Endodermal cell (in vitro differentiated cells): Measurements from ENCODE around the gene ZNF865. TPM values are rescaled to one million over a fixed set of nuclear protein-coding genes. Genes with fewer than 3 reads are reported as not detected.

Source experiments
- DNase-seq: peaks from one replicate; pipeline ENCODE4 v3.0.0-alpha.2; 2017
- H3K27ac ChIP-seq: 2 replicates; pipeline ENCODE4 v1.5.1; 2013; ENCODE audit warnings: mild to moderate bottlenecking, low read depth, low read length, moderate library complexity
- H3K27me3 ChIP-seq: 2 replicates; pipeline ENCODE4 v1.6.1; 2013; ENCODE audit warnings: mild to moderate bottlenecking, low read length, moderate library complexity; ENCODE audit not compliant: insufficient read depth, control insufficient read depth, poor library complexity, severe bottlenecking
- H3K36me3 ChIP-seq: 2 replicates; pipeline ENCODE4 v1.7.0; 2013; ENCODE audit warnings: mild to moderate bottlenecking, low read length, moderate library complexity; ENCODE audit not compliant: control insufficient read depth, insufficient read depth
- H3K4me1 ChIP-seq: one replicate; pipeline ENCODE4 v1.7.0; 2013; ENCODE audit warnings: low read length; ENCODE audit not compliant: control insufficient read depth, insufficient read depth
- H3K4me3 ChIP-seq: 2 replicates; pipeline ENCODE4 v1.5.1; 2013; ENCODE audit warnings: mild to moderate bottlenecking, low read length, moderate library complexity
- H3K9ac ChIP-seq: 2 replicates; pipeline ENCODE4 v1.6.1; 2013; ENCODE audit warnings: mild to moderate bottlenecking, low read length, moderate library complexity; ENCODE audit not compliant: poor library complexity, severe bottlenecking; ENCODE audit errors: extremely low read depth
- H3K9me3 ChIP-seq: 2 replicates; pipeline ENCODE4 v1.6.1; 2013; ENCODE audit warnings: mild to moderate bottlenecking, low read length, moderate library complexity; ENCODE audit not compliant: control insufficient read depth
- H3K27ac Mint-ChIP-seq: 2 replicates; pipeline ENCODE4 v1.8.0; 2020; ENCODE audit warnings: mixed read lengths
- H3K27me3 Mint-ChIP-seq: 2 replicates; pipeline ENCODE4 v1.8.0; 2021; ENCODE audit warnings: mild to moderate bottlenecking, mixed read lengths; ENCODE audit not compliant: insufficient read depth
- H3K36me3 Mint-ChIP-seq: 2 replicates; pipeline ENCODE4 v1.8.0; 2020; ENCODE audit warnings: low read depth, mixed read lengths
- H3K4me1 Mint-ChIP-seq: 2 replicates; pipeline ENCODE4 v1.8.0; 2020; ENCODE audit warnings: mixed read lengths
- H3K4me3 Mint-ChIP-seq: 2 replicates; pipeline ENCODE4 v1.8.0; 2020; ENCODE audit warnings: mild to moderate bottlenecking, moderate library complexity, mixed read lengths
- H3K9me3 Mint-ChIP-seq: 2 replicates; pipeline ENCODE4 v1.8.0; 2020; ENCODE audit warnings: mild to moderate bottlenecking, mixed read lengths
- CTCF ChIP-seq: fragments of 200-600 bp; sonication (generic); conservative IDR thresholded peaks from 2 replicates; pipeline ENCODE4 v1.5.0; 2021; ENCODE audit warnings: antibody characterized with exemption, mild to moderate bottlenecking
- WGBS, 2 experiments: methylation state at CpG; one replicate each; pipeline versions ENCODE4 v1.1.5 to v1.1.7; 2013; ENCODE audit warnings: missing lambda C conversion rate in 2 of 2, mixed read lengths in 1 of 2; ENCODE audit not compliant: insufficient coverage in 1 of 2, insufficient read length in 1 of 2; 5-methylcytosine and 5-hydroxymethylcytosine counted together
- total RNA-seq, 2 donors: library from RNA; stranded (reverse); fragmentation: NEBNext Ultra II Directional in 1 of 2; extraction: Animal tissue kit (Norgen Biotek cat#: 25700) in 1 of 2; gene quantifications; 2 replicates in 1 of 2; 3 replicates in 1 of 2; pipeline ENCODE4 v1.2.1, GENCODE V29; 2021

Gene ZNF865
- total RNA-seq, 2 donors from 2014 or later, result 14.5 to 14.9 TPM

- Mint-ChIP-seq H3K36me3 (peaks cover 23% of the 10 kb centered on the region), H3K27me3 (no peaks in the 10 kb centered on the region), H3K9me3 (peaks cover 4% of the 10 kb centered on the region), H3K4me3 (peak overlapping the region; percentile 86), H3K4me1 (peaks cover 6% of the 10 kb centered on the region), H3K27ac (no peak overlapping the region)
- 21 to 88% methylated on average over 1 to 10 of the region's 15 CpGs for WGBS, 2 experiments
- DNase-seq, result no peak
- Histone ChIP-seq H3K27ac (peak overlapping the region; percentile 99), H3K9me3 (no peaks in the 10 kb centered on the region), H3K4me3 (peak overlapping the region; percentile 84), H3K9ac (peak overlapping the region; percentile 30), H3K36me3 (peaks cover 15% of the 10 kb centered on the region), H3K4me1 (no peaks in the 10 kb centered on the region), H3K27me3 (no peaks in the 10 kb centered on the region)
- no peak for TF ChIP-seq CTCF
These were observed 4.8 kb upstream of the ZNF865 start for GRCh38 chr19:55600662-55601028.

- H3K9ac ChIP-seq, result no peak overlapping the region
- no peaks in the 10 kb centered on the region for H3K4me1 ChIP-seq
- H3K9me3 ChIP-seq, result no peaks in the 10 kb centered on the region
- Mint-ChIP-seq H3K4me3 (peak overlapping the region; percentile 86), H3K36me3 (peaks cover 19% of the 10 kb centered on the region), H3K27ac (no peak overlapping the region), H3K9me3 (peaks cover 4% of the 10 kb centered on the region), H3K27me3 (no peaks in the 10 kb centered on the region), H3K4me1 (peaks cover 8% of the 10 kb centered on the region)
- peaks cover 11% of the 10 kb centered on the region for H3K36me3 ChIP-seq
- no peak for DNase-seq
- no peaks in the 10 kb centered on the region for H3K27me3 ChIP-seq
- no peak for TF ChIP-seq CTCF
- peak overlapping the region; percentile 84 for H3K4me3 ChIP-seq
- WGBS, 2 experiments, result 94 to 95% methylated on average over 4 of the region's 4 CpGs
- no peak overlapping the region for H3K27ac ChIP-seq
These were observed 4.4 kb upstream of the ZNF865 start for GRCh38 chr19:55601084-55601483.

- no peak overlapping the region for H3K27ac ChIP-seq
- Mint-ChIP-seq H3K36me3 (peaks cover 16% of the 10 kb centered on the region), H3K27ac (no peak overlapping the region), H3K9me3 (peaks cover 4% of the 10 kb centered on the region), H3K4me3 (no peak overlapping the region), H3K27me3 (no peaks in the 10 kb centered on the region), H3K4me1 (peaks cover 15% of the 10 kb centered on the region)
- DNase-seq, result no peak
- no peak overlapping the region for H3K9ac ChIP-seq
- no peaks in the 10 kb centered on the region for H3K27me3 ChIP-seq
- H3K9me3 ChIP-seq, result no peaks in the 10 kb centered on the region
- peaks cover 4% of the 10 kb centered on the region for H3K4me1 ChIP-seq
- WGBS, 2 experiments, result 96 to 99% methylated on average over 25 to 60 of the region's 60 CpGs
- peaks cover 4% of the 10 kb centered on the region for H3K36me3 ChIP-seq
- no peak overlapping the region for H3K4me3 ChIP-seq
- no peak for TF ChIP-seq CTCF
These were observed 3.1 kb upstream of the ZNF865 start for GRCh38 chr19:55602104-55603001.
